ENCODE measurements around the gene ARHGAP22. TPM values are rescaled to one million over a fixed set of nuclear protein-coding genes. Genes with fewer than 3 reads are reported as not detected.

The ARHGAP22 gene
- total RNA-seq, 4 donors from 2014 or later: 2.2 to 9.1 (median 4.8) TPM

GRCh38 chr10:48523820-48524758 is 80.8 kb downstream of the ARHGAP22 start:
- no peak for DNase-seq (ENCODE audit: extremely low spot score)
- Histone ChIP-seq H3K4me3 (peak overlapping the region; percentile 56 to 61 (median 59)), H3K36me3 (no peaks in the 10 kb centered on the region), H3K4me1 (peaks cover 14 to 40% (median 35%) of the 10 kb centered on the region in 4 donors), H3K27me3 (peaks cover 0 to 12% (median 0%) of the 10 kb centered on the region in 4 donors), H3K9me3 (no peaks in the 10 kb centered on the region), H3K27ac (replicated peaks in 1 of 4) (peak overlapping the region in 3 of 4 donors; percentile 46 to 73 (median 64))
- WGBS: 95% methylated on average over 3 of the region's 93 CpGs
- intact Hi-C loops (cut with DNase I): loop anchor here (10.0 kb wide), 1 partner anchor 159 kb away; no protein-coding TSS in a partner anchor
- TF ChIP-seq CTCF (IDR thresholded peaks at IDR 0.05) (peak; percentile 36 to 51 (median 41)), EP300 (IDR thresholded peaks at IDR 0.05) (no peak), POLR2AphosphoS5 (IDR thresholded peaks at IDR 0.05) (no peak)

GRCh38 chr10:48523212-48523819 is 81.6 kb downstream of the ARHGAP22 start:
- TF ChIP-seq CTCF (IDR thresholded peaks at IDR 0.05) (no peak), POLR2AphosphoS5 (IDR thresholded peaks at IDR 0.05) (peak; percentile 46 to 49)
- intact Hi-C loops (cut with DNase I): loop anchor here (10.0 kb wide), 1 partner anchor 159 kb away; no protein-coding TSS in a partner anchor
- peaks cover 14 to 40% (median 35%) of the 10 kb centered on the region in 4 donors for H3K4me1 ChIP-seq
- no peak for DNase-seq (ENCODE audit: extremely low spot score)
- peak overlapping the region; percentile 7 to 73 (median 55) for H3K27ac ChIP-seq (replicated peaks in 1 of 4)
- no peaks in the 10 kb centered on the region for H3K9me3 ChIP-seq
- no peaks in the 10 kb centered on the region for H3K36me3 ChIP-seq
- peak overlapping the region; percentile 56 to 61 (median 59) for H3K4me3 ChIP-seq
- 6% methylated on average over 4 of the region's 47 CpGs for WGBS
- H3K27me3 ChIP-seq: peaks cover 0 to 12% (median 0%) of the 10 kb centered on the region in 4 donors

- Histone ChIP-seq H3K27me3 (peaks cover 0 to 12% (median 0%) of the 10 kb centered on the region in 4 donors), H3K4me1 (peaks cover 14 to 40% (median 35%) of the 10 kb centered on the region in 4 donors), H3K36me3 (no peaks in the 10 kb centered on the region), H3K4me3 (no peak overlapping the region), H3K9me3 (no peaks in the 10 kb centered on the region), H3K27ac (replicated peaks in 1 of 4) (no peak overlapping the region)
- TF ChIP-seq CTCF (IDR thresholded peaks at IDR 0.05) (no peak), EP300 (IDR thresholded peaks at IDR 0.05) (no peak), POLR2A (IDR thresholded peaks at IDR 0.05; ENCODE audit: low read depth) (no peak), POLR2AphosphoS5 (IDR thresholded peaks at IDR 0.05) (no peak)
- DNase-seq (ENCODE audit: extremely low spot score): no peak
- intact Hi-C loops (cut with DNase I): loop anchor here (10.0 kb wide), 1 partner anchor 157 kb away; no protein-coding TSS in a partner anchor
- WGBS: 79% methylated on average over 6 of the region's 7 CpGs
These were observed 82.7 kb downstream of the ARHGAP22 start for GRCh38 chr10:48522011-48522765.

- TF ChIP-seq POLR2AphosphoS5 (IDR thresholded peaks at IDR 0.05): no peak
- TF ChIP-seq EP300 (IDR thresholded peaks at IDR 0.05): no peak
- no peak for TF ChIP-seq POLR2A (IDR thresholded peaks at IDR 0.05; ENCODE audit: low read depth)
- TF ChIP-seq CTCF (IDR thresholded peaks at IDR 0.05): no peak
- intact Hi-C loops (cut with DNase I): loop anchor here (10.0 kb wide), 1 partner anchor 156 kb away; no protein-coding TSS in a partner anchor
- WGBS: 97% methylated on average over 7 of the region's 7 CpGs
These were observed 84.3 kb downstream of the ARHGAP22 start for GRCh38 chr10:48520594-48520993.

More at GRCh38 chr10:48520594-48520993, 84.3 kb downstream of the ARHGAP22 start:
- no peaks in the 10 kb centered on the region for H3K9me3 ChIP-seq
- no peak overlapping the region for H3K27ac ChIP-seq (replicated peaks in 1 of 4)
- DNase-seq (ENCODE audit: extremely low spot score): no peak
- H3K4me3 ChIP-seq: no peak overlapping the region
- no peaks in the 10 kb centered on the region for H3K36me3 ChIP-seq
- H3K27me3 ChIP-seq: peaks cover 0 to 12% (median 0%) of the 10 kb centered on the region in 4 donors
- peaks cover 10 to 24% (median 24%) of the 10 kb centered on the region in 4 donors for H3K4me1 ChIP-seq
